HG02798 (cell line): ENCODE data around the gene ZSCAN5A.
"Not testable (repeated sequence)": the region's sequence is repeated elsewhere in the genome, so short reads cannot be mapped to it uniquely, and the experiment has no call there.

Experiments
- ATAC-seq: cut with Tn5 transposase; IDR thresholded peaks from one replicate; pipeline ENCODE4 v1.9.1; 2021; ENCODE audit warnings: mild to moderate bottlenecking; ENCODE audit not compliant: unreplicated experiment, poor library complexity

ZSCAN5A gene

GRCh38 chr19:56314381-56315076, at the start of gene ZSCAN5A:
ZSCAN5A (minus strand) TSS chr19:56314839; CDS start chr19:56225046, 89,793 bp downstream.
- peak; percentile 83 for ATAC-seq

DNA sequence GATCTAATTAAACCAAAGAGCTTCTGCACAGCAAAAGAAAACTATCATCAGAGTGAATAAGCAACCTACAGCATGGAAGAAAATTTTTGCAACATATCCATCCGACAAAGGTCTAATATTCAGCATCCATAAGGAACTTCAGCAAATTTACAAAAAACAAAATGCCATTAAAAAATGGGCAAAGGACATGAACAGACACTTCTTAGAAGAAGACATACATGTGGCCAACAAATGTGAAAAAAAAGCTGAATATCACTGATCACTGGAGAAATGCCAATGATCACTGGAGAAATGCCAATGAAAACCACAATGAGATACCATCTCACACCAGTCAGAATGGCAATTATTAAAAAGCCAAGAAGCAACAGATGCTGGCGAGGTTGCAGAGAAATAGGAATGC, 46.2 kb upstream of the ZSCAN5A start:
- no peak for ATAC-seq

- no peak for ATAC-seq
Observed at GRCh38 chr19:56356944-56357343, 42.3 kb upstream of the ZSCAN5A start.

DNA sequence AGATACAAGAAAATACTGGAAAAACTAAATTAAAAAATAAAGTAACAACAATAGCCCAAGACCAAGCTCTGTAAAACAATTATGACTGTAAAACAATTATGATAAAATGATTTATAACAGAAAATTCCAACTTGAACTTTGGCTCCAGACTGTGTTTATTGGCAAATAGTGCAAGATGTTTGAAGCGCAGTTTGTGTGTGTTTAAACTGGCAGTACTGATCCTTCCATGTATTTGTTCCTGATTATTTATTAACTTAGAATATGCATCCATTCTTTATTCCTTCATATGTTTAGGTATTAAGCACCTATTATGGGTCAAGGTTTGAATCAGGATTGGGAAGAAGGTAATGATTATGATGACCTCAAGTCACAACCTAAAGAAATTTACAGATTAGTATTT, 40.9 kb upstream of the ZSCAN5A start:
- no peak for ATAC-seq

- no peak for ATAC-seq
Observed at GRCh38 chr19:56351208-56351607, 36.6 kb upstream of the ZSCAN5A start.

DNA sequence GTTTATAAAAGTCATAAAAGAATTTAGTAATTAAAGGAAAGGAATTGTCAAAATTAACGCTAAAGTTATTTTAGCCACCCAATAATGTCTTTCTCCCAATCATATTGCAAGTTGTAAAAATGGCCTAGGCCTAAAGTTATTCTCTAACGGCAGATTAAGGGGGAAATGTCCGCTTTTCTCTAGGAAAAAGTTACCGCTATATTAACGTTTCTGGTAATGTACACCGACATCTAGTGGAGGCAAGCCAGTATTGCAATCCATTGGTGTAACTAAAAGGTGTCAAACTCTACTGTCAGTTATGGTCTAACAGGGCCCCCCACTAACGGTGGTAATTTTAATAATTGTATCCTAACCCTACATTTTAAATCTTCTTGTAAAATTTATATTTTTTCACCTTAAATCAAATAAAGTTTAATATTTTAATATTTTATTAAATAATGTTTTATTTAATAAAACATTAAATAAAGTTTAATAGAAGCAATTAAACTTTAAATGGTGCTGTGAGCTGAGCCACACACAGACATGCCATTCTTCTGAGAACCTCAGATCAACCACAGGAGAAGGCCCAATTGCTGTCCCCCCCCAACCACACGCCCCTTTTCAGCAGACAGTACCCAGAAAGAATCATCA, 35.9 kb upstream of the ZSCAN5A start:
- no peak for ATAC-seq

GRCh38 chr19:56348289-56348877, 33.7 kb upstream of the ZSCAN5A start:
- ATAC-seq: no peak

DNA sequence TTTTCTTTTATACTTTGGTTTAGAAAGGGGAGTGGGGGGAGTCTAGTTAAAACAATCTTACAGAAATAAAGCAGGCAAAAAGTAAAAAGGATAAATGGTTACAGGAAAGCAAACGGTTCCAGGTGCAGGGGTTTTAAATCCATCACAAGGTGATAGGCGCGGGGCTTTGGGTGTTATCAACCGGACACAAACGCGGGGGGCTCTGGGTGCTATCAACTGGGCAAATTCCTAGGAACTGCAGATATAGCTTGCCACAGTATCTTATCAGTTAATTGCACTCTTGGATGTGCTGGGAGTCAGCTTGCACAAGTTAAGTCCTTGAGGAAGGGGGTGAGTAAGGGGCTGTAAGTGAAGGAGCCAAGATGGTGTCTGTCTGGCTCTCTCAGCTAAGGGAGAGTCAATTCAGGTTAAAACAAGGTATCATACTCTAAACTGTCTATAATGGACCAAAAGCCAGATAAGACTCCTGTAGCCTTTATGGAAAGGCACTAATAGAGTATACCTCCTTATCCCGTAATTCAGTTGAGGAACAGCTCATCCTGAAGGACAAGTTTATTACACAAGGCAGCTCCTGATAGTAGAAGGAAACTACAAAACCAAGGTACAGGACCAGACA, 32.6 kb upstream of the ZSCAN5A start:
- ATAC-seq: no peak

GRCh38 chr19:56341948-56342347, 27.3 kb upstream of the ZSCAN5A start:
- no peak for ATAC-seq

- ATAC-seq: not testable (repeated sequence)
Observed at GRCh38 chr19:56339031-56339430, 24.4 kb upstream of the ZSCAN5A start.

DNA sequence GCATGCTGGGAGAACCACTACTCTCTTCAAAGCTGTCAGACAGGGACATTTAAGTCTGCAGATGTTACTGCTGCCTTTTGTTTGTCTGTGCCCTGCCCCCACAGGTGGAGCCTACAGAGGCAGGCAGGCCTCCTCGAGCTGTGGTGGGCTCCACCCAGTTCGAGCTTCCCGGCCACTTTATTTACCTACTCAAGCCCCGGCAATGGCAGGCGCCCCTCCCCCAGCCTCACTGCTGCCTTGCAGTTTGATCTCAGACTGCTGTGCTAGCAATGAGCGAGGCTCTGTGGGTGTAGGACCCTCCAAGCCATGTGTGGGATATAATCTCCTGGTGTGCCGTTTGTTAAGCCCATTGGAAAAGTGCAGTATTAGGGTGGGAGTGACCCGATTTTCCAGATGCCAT, 22.4 kb upstream of the ZSCAN5A start:
- not testable (repeated sequence) for ATAC-seq

DNA sequence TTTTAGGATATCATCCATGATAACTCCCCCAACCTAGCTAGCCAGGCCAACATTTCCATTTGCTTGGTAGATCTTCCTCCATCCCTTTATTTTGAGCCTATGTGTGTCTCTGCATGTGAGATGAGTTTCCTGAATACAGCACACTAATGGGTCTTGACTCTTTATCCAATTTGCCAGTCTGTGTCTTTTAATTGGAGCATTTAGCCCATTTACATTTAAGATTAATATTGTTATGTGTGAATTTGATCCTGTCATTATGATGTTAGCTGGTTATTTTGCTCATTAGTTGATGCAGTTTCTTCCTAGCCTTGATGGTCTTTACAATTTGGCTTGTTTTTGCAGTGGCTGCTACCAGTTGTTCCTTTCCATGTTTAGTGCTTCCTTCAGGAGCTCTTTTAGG, 20.7 kb upstream of the ZSCAN5A start:
- not testable (repeated sequence) for ATAC-seq

- ATAC-seq: no peak
Observed at GRCh38 chr19:56333506-56333905, 18.9 kb upstream of the ZSCAN5A start.

DNA sequence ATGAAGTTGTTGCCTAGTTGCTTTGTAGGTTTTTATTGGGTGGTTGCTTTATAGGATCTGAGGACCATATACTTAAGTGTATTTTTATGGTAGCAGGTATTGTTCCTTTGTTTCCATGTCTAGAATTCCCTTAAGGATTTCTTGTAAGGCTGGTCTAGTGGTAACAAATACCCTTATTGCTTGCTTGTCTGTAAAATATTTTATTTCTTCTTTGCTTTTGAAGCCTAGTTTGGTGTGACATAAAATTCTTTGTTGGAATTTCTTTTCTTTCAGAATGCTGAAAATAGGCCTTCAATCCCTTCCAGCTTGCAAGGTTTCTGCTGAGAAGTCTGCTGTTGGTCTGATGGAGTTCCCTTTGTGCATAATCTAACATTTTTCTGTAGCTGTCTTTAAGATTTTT, 18.1 kb upstream of the ZSCAN5A start:
- no peak for ATAC-seq

GRCh38 chr19:56324436-56324835, 9.8 kb upstream of the ZSCAN5A start:
- ATAC-seq: no peak

GRCh38 chr19:56321989-56322440, 7.4 kb upstream of the ZSCAN5A start:
- no peak for ATAC-seq

GRCh38 chr19:56321254-56321988, 6.8 kb upstream of the ZSCAN5A start:
- no peak for ATAC-seq

- ATAC-seq: no peak
Observed at GRCh38 chr19:56319991-56320390, 5.4 kb upstream of the ZSCAN5A start.

- no peak for ATAC-seq
Observed at GRCh38 chr19:56317749-56318148, 3.1 kb upstream of the ZSCAN5A start.

- no peak for ATAC-seq
Observed at GRCh38 chr19:56316728-56317127, 2.1 kb upstream of the ZSCAN5A start.
